H1 (cell line): ENCODE results near the gene MPC1. TPM values are rescaled to one million over a fixed set of nuclear protein-coding genes. Genes with fewer than 3 reads are reported as not detected.

Source experiments
- RNF2 ChIP-seq: fragments of 200-900, 300-1000 bp; sonication (generic); IDR thresholded peaks from 2 replicates; pipeline ENCODE4 v1.7.1; 2016; ENCODE audit warnings: borderline replicate concordance, low read depth, mild to moderate bottlenecking, antibody characterized with exemption, low read length; ENCODE audit not compliant: poor library complexity, severe bottlenecking; ENCODE audit errors: missing control alignments
- SAP30 ChIP-seq: fragments of 300-600 bp; sonication (generic); IDR thresholded peaks from 2 replicates; pipeline ENCODE4 v1.7.1; 2012; ENCODE audit warnings: low read length, moderate library complexity, mild to moderate bottlenecking, inconsistent platforms; ENCODE audit not compliant: insufficient read depth, insufficient replicate concordance
- SIRT6 ChIP-seq: IDR thresholded peaks from one replicate; pipeline ENCODE4 v1.7.1; 2012; ENCODE audit warnings: low read length, inconsistent platforms
- TEAD4 ChIP-seq: IDR thresholded peaks from 2 replicates; pipeline ENCODE4 v1.6.1; 2012; ENCODE audit warnings: low read depth, low read length, inconsistent platforms, mixed read lengths
- polyA plus RNA-seq, 7 experiments: library from polyadenylated mRNA; depleted of rRNA in 3 of 7; stranded (reverse) in 5 of 7; unstranded in 2 of 7; fragments of >200 nt in 5 of 7; fragments of 200-250 nt in 2 of 7; gene quantifications; 1 replicate in 5 of 7; 2 replicates in 1 of 7; 4 replicates in 1 of 7; pipeline versions ENCODE4 v1.2.1 to v1.2.3, GENCODE V29; 2011 to 2013; ENCODE audit warnings: missing spikeins in 2 of 7, mixed read lengths in 2 of 7
- total RNA-seq: library from RNA; stranded (reverse); fragmentation: NEBNext Ultra II Directional; extraction: Animal tissue kit (Norgen Biotek cat#: 25700); gene quantifications from 2 replicates; pipeline ENCODE4 v1.2.1, GENCODE V29; 2021

Gene MPC1
- total and polyA plus RNA-seq, 2 of the 8 experiments (the other 6 are each of a cell fraction or from before 2014, with no cell fraction given) = 10.2 to 12.6 TPM

- TF ChIP-seq SIRT6 (no peak), TEAD4 (no peak), RNF2 (no peak), SAP30 (no peak)
Observed at GRCh38 chr6:166419286-166419685, 36.5 kb upstream of the MPC1 start (continued).
